Measurements from ENCODE around the gene PARP9. TPM values are rescaled to one million over a fixed set of nuclear protein-coding genes. Genes with fewer than 3 reads are reported as not detected.

The PARP9 gene
- 12.7 and 115 TPM in 2 replicates for total RNA-seq

GRCh38 chr3:122564155-122564912 lies at the start of gene PARP9, which contains the start of gene DTX3L:
TSS of gene PARP9 (minus strand) at chr3:122564300. CDS start at chr3:122559620, 4,680 bp downstream.
TSS of gene DTX3L (plus strand) at chr3:122564338. CDS start at chr3:122564427, 89 bp downstream.

GRCh38 chr3:122577409-122578031 lies 13.4 kb upstream of the PARP9 start, which contains the start of gene PARP15:
TSS of gene PARP15 (plus strand) at chr3:122577650. CDS start at chr3:122577668, 18 bp downstream.

GRCh38 chr3:122514123-122515019 lies 49.7 kb downstream of the PARP9 start, which contains the start of gene KPNA1:
TSS of gene KPNA1 (minus strand) at chr3:122514939. CDS start at chr3:122496565, 18,374 bp downstream.

Other genes starting within 250 kb of the PARP9 start
- not detected in 2 replicates for gene CSTA, start 239.1 kb downstream of the PARP9 start, total RNA-seq
- 45.1 and 72.3 TPM in 2 replicates for gene MIX23, start 181.1 kb downstream of the PARP9 start, total RNA-seq
- 8.4 and 21.4 TPM in 2 replicates for gene FAM162A, start 180.1 kb downstream of the PARP9 start, total RNA-seq
- gene WDR5B, start 148.2 kb downstream of the PARP9 start, total RNA-seq = 3.2 and 4.9 TPM in 2 replicates
- 32.5 and 36.8 TPM in 2 replicates for gene KPNA1, start 49.4 kb downstream of the PARP9 start, total RNA-seq
- 9.4 and 59.1 TPM in 2 replicates for gene DTX3L, start within 50 bp of the PARP9 start, total RNA-seq
- gene PARP15, start 13.3 kb upstream of the PARP9 start, total RNA-seq = 0.32 TPM in 1 of 2 replicates, not detected in the other
- 71.8 and 326 TPM in 2 replicates for gene PARP14, start 116.5 kb upstream of the PARP9 start, total RNA-seq
- 5.5 and 11.6 TPM in 2 replicates for gene HSPBAP1, start 229.5 kb upstream of the PARP9 start, total RNA-seq
- gene SLC49A4, start 230.8 kb upstream of the PARP9 start, total RNA-seq = 13.3 and 18.8 TPM in 2 replicates